Measurements from ENCODE around the gene MRPL16. TPM values are rescaled to one million over a fixed set of nuclear protein-coding genes. Genes with fewer than 3 reads are reported as not detected.

Gene MRPL16
- total RNA-seq, 2 experiments from 2014 or later = 22.8 to 24.6 TPM

- ATAC-seq (ENCODE audit: poor library complexity) (no peak), DNase-seq (no peak)
- ChIA-PET POLR2A (no interaction called here), CTCF (interaction anchor here (1.2 kb wide), 1 partner anchor 9 kb away, joined by 3 read pairs; no protein-coding TSS in a partner anchor)
- H3K9me3 ChIP-seq (ENCODE audit: control insufficient read depth in 1 of 2, insufficient read depth in 1 of 2, low read length in 2 of 2) = no peaks in the 10 kb centered on the region
- Mint-ChIP-seq H3K27ac (no peak overlapping the region), H3K36me3 (ENCODE audit: low read depth) (no peaks in the 10 kb centered on the region), H3K27me3 (peaks cover 18% of the 10 kb centered on the region), H3K4me1 (ENCODE audit: low read depth) (no peaks in the 10 kb centered on the region), H3K4me3 (no peak overlapping the region), H3K9me3 (no peaks in the 10 kb centered on the region)
- intact Hi-C loops (cut with DNase I, micrococcal nuclease) = no loop called here
- no peaks in the 10 kb centered on the region for H3K36me3 ChIP-seq (ENCODE audit: insufficient read depth, low read length)
- no peaks in the 10 kb centered on the region for H3K27me3 ChIP-seq (ENCODE audit: control insufficient read depth in 1 of 2, insufficient read depth in 2 of 2, low read length in 2 of 2)
- H3K4me1 ChIP-seq (ENCODE audit: insufficient read depth, low read length) = no peaks in the 10 kb centered on the region
- H3K4me3 ChIP-seq (ENCODE audit: low read length) = no peak overlapping the region
- no peak for TF ChIP-seq CTCF (IDR thresholded peaks at IDR 0.05)
- H3K27ac ChIP-seq (ENCODE audit: low read depth in 1 of 2, low read length in 2 of 2) = no peak overlapping the region
Observed at GRCh38 chr11:59842316-59842715, 31.7 kb upstream of the MRPL16 start.

- Mint-ChIP-seq H3K9me3 (no peaks in the 10 kb centered on the region), H3K27ac (no peak overlapping the region), H3K27me3 (peaks cover 26% of the 10 kb centered on the region), H3K4me1 (ENCODE audit: low read depth) (no peaks in the 10 kb centered on the region), H3K4me3 (no peak overlapping the region), H3K36me3 (ENCODE audit: low read depth) (no peaks in the 10 kb centered on the region)
- CTCF ChIA-PET = interaction anchor here (1.2 kb wide), 1 partner anchor 9 kb away, joined by 3 read pairs; no protein-coding TSS in a partner anchor
- Histone ChIP-seq H3K4me1 (ENCODE audit: insufficient read depth, low read length) (no peaks in the 10 kb centered on the region), H3K27ac (ENCODE audit: low read depth in 1 of 2, low read length in 2 of 2) (no peak overlapping the region), H3K27me3 (ENCODE audit: control insufficient read depth in 1 of 2, insufficient read depth in 2 of 2, low read length in 2 of 2) (no peaks in the 10 kb centered on the region), H3K9me3 (ENCODE audit: control insufficient read depth in 1 of 2, insufficient read depth in 1 of 2, low read length in 2 of 2) (no peaks in the 10 kb centered on the region), H3K36me3 (ENCODE audit: insufficient read depth, low read length) (no peaks in the 10 kb centered on the region), H3K4me3 (ENCODE audit: low read length) (no peak overlapping the region)
- no peak for TF ChIP-seq CTCF (IDR thresholded peaks at IDR 0.05)
- ATAC-seq (ENCODE audit: poor library complexity) (no peak), DNase-seq (no peak)
- intact Hi-C loops (cut with DNase I, micrococcal nuclease) = no loop called here
- POLR2A ChIA-PET = no interaction called here
Observed at GRCh38 chr11:59841514-59841913, 30.9 kb upstream of the MRPL16 start.

- Mint-ChIP-seq H3K27ac (no peak overlapping the region), H3K4me3 (no peak overlapping the region), H3K27me3 (peaks cover 31% of the 10 kb centered on the region), H3K9me3 (no peaks in the 10 kb centered on the region), H3K4me1 (ENCODE audit: low read depth) (no peaks in the 10 kb centered on the region), H3K36me3 (ENCODE audit: low read depth) (no peaks in the 10 kb centered on the region)
- Histone ChIP-seq H3K9me3 (ENCODE audit: control insufficient read depth in 1 of 2, insufficient read depth in 1 of 2, low read length in 2 of 2) (no peaks in the 10 kb centered on the region), H3K4me3 (ENCODE audit: low read length) (no peak overlapping the region), H3K36me3 (ENCODE audit: insufficient read depth, low read length) (no peaks in the 10 kb centered on the region), H3K27ac (ENCODE audit: low read depth in 1 of 2, low read length in 2 of 2) (no peak overlapping the region), H3K27me3 (ENCODE audit: control insufficient read depth in 1 of 2, insufficient read depth in 2 of 2, low read length in 2 of 2) (no peaks in the 10 kb centered on the region), H3K4me1 (ENCODE audit: insufficient read depth, low read length) (no peaks in the 10 kb centered on the region)
- TF ChIP-seq CTCF (IDR thresholded peaks at IDR 0.05) = no peak
- intact Hi-C loops (cut with DNase I, micrococcal nuclease) = no loop called here
- ATAC-seq (ENCODE audit: poor library complexity) (no peak), DNase-seq (no peak)
- POLR2A ChIA-PET = no interaction called here
- CTCF ChIA-PET = no interaction called here
Observed at GRCh38 chr11:59839615-59840014, 29.0 kb upstream of the MRPL16 start.
